ENCODE data around the gene CES5A.
"Not testable (repeated sequence)": the region's sequence is repeated elsewhere in the genome, so short reads cannot be mapped to it uniquely, and the experiment has no call there.

CES5A gene

GRCh38 chr16:55861288-55861687, 13.9 kb downstream of the CES5A start:
- no peak for DNase-seq (ENCODE audit: low read depth)
- no peak overlapping the region for H3K4me3 ChIP-seq (ENCODE audit: low read length)
- TF ChIP-seq CTCF (IDR thresholded peaks at IDR 0.05; ENCODE audit: insufficient read depth, low read depth, low read length, missing control alignments): no peak

- not testable (repeated sequence) for H3K4me3 ChIP-seq (ENCODE audit: low read length); DNase-seq (ENCODE audit: low read depth)
Observed at GRCh38 chr16:55857650-55858049, 17.5 kb downstream of the CES5A start.

- no peak for DNase-seq (ENCODE audit: low read depth)
- H3K4me3 ChIP-seq (ENCODE audit: low read length): no peak overlapping the region
- TF ChIP-seq CTCF (IDR thresholded peaks at IDR 0.05; ENCODE audit: insufficient read depth, low read depth, low read length, missing control alignments): no peak
Observed at GRCh38 chr16:55856950-55857349, 18.2 kb downstream of the CES5A start.

- peak; percentile 38 for DNase-seq (ENCODE audit: low read depth)
- no peak overlapping the region for H3K4me3 ChIP-seq (ENCODE audit: low read length)
- TF ChIP-seq CTCF (IDR thresholded peaks at IDR 0.05; ENCODE audit: insufficient read depth, low read depth, low read length, missing control alignments): no peak
Observed at GRCh38 chr16:55853114-55853513, 22.1 kb downstream of the CES5A start.

GRCh38 chr16:55849536-55849935, 25.6 kb downstream of the CES5A start:
- TF ChIP-seq CTCF (IDR thresholded peaks at IDR 0.05; ENCODE audit: insufficient read depth, low read depth, low read length, missing control alignments): no peak
- H3K4me3 ChIP-seq (ENCODE audit: low read length): no peak overlapping the region
- no peak for DNase-seq (ENCODE audit: low read depth)

- no peak overlapping the region for H3K4me3 ChIP-seq (ENCODE audit: low read length)
- no peak for TF ChIP-seq CTCF (IDR thresholded peaks at IDR 0.05; ENCODE audit: insufficient read depth, low read depth, low read length, missing control alignments)
- no peak for DNase-seq (ENCODE audit: low read depth)
Observed at GRCh38 chr16:55846598-55847346, 28.4 kb downstream of the CES5A start.

GRCh38 chr16:55843105-55843395, 32.1 kb downstream of the CES5A start:
- DNase-seq (ENCODE audit: low read depth): no peak
- no peak overlapping the region for H3K4me3 ChIP-seq (ENCODE audit: low read length)
- TF ChIP-seq CTCF (IDR thresholded peaks at IDR 0.05; ENCODE audit: insufficient read depth, low read depth, low read length, missing control alignments): no peak
